GM19397 (cell line): ENCODE results near the gene ASPHD1.
"Not testable (repeated sequence)": the region's sequence is repeated elsewhere in the genome, so short reads cannot be mapped to it uniquely, and the experiment has no call there.

ENCODE experiments used
- ATAC-seq: cut with Tn5 transposase; IDR thresholded peaks from one replicate; pipeline ENCODE4 v1.9.1; 2021; ENCODE audit warnings: mild to moderate bottlenecking, moderate library complexity; ENCODE audit not compliant: unreplicated experiment

The ASPHD1 gene

GRCh38 chr16:29877266-29877961 lies 22.9 kb upstream of the ASPHD1 start:
- no peak for ATAC-seq

DNA sequence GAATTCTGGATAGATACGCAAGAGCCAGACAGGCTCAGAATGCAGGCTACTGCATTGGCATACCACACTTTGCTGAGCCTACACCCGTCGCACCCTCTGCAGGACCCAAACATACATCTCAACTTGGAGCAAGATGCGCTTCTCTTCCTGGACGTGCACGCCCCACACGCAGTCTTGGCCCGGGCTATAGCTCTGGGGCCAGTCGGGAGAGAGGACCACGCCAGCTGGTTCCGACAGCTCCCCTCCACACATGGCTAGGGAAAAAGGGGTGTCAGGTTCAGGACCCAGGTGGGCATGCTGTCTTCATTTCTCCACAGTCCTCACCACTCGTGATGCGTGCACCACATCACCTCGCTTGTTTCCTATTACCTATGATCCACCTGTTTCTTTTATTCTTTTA lies 22.1 kb upstream of the ASPHD1 start:
- ATAC-seq: no peak

DNA sequence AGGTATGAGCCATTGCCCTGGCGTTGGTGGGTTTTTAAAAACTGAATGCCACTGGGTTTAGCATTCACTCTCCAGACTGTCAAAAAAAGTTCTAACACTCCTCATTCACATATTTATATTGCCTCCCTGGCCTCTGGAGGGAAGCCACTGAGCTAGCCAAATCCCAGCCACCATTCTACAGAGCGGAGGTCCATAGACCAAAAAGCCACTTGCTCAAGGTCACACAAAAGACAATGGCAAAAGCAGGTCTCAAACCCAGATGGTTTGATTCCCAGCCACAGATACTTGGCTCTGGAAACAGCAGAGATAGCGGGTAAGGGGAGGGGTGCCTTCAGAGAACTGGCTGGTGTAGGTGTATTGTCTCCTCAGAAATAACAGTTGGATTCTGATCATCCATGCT lies 19.2 kb upstream of the ASPHD1 start:
- ATAC-seq: no peak

DNA sequence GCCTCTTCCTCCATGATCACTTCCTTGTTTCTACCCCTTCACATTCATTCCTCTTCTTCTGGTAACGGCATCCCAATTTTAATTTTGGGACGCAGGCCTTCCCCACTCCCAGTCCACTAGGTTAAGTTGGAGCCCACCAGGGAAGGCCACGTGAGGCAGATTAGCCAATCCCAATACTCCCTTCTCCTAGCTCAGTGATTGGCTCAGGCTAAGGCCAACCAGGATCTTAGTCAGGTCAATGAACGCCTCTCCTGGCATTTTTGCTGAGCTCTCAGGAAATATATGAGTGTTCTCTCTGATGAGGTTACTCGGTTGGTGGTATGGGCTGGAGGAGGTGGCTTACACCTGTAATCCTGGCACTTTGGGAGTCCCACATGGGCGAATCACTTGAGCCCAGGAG lies 16.3 kb upstream of the ASPHD1 start:
- no peak for ATAC-seq

DNA sequence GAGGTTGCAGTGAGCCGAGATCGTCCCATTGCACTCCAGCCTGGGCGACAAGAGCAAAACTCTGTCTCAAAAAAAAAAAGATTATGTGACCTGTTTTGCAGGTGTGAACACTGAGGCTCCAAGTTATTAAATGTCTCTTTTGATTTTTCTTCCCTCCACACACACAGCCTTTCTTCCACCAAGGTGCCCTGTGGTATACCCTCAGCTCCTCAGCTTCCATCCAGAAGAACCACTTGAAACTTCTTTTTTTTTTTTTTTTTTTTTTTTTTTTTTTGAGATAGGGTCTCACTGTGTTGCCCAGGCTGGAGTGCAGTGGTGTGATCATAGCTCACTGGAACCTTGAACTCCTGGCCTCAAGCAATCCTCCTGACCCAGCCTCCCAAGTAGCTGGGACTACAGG lies 10.9 kb upstream of the ASPHD1 start:
- ATAC-seq: not testable (repeated sequence)

DNA sequence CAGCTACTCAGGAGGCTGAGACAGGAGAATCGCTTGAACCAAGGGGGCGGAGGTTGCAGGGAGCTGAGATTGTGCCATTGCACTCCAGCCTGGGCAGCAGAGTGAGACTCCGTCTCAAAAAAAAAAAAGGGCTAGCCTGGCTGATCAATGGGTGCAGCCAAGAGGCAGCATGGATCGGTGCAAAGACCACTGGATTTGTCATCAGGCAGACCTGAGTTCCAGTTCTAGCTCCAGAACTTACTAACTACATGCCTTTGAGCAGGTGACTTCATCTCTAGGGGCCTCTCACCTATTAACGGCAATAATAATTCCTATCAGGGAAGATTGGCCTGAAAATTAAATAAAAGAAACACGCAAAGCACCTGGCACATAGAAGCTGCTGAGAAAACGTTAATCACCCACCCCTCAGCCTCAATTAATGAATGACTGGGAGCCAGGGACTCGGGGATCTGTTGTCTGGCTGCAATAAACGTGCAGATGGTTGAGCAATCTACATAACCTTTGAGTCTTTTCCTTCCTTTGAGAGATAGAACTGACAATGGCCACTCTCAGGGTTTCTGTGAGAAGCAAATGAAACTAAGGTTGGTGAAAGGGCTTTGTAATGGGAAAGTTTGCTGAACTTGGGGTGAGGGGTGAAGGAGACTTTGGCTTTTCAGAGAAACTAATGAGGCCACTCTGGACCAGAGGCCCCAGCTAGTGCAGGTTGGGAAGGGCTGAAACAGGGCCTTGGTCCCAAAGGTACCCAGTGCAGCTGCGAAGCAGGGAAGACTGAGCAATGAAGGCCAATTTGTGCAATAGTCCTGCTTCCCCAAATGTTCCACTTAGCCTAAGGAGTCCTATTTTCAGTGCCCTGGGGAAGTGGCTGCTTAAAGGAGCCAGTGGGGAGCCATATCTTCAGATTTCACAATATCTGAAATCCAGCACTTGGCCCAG lies 8.5 kb upstream of the ASPHD1 start:
- no peak for ATAC-seq

DNA sequence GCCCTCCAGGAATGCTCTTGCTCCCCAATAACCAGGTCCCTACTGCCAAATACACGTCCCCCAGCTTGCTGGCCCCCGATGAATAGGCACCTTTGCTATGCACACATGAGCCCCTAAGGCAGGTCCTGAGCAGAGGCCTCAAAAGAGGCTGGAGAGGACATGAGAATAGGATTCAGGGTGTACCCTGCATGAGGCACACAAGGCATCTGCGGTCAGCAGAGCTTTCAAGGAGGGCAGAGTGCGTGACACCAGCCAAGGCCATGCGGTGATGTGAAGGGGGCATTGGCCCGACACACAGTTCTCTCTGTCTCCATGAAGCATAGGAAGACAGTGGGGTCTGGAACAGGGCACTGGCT lies 7.9 kb upstream of the ASPHD1 start:
- no peak for ATAC-seq

GRCh38 chr16:29893553-29893952 lies 6.7 kb upstream of the ASPHD1 start:
- no peak for ATAC-seq

- ATAC-seq: no peak
Measured at GRCh38 chr16:29894352-29894751, 5.9 kb upstream of the ASPHD1 start.

- no peak for ATAC-seq
Measured at GRCh38 chr16:29896841-29897240, 3.4 kb upstream of the ASPHD1 start.

DNA sequence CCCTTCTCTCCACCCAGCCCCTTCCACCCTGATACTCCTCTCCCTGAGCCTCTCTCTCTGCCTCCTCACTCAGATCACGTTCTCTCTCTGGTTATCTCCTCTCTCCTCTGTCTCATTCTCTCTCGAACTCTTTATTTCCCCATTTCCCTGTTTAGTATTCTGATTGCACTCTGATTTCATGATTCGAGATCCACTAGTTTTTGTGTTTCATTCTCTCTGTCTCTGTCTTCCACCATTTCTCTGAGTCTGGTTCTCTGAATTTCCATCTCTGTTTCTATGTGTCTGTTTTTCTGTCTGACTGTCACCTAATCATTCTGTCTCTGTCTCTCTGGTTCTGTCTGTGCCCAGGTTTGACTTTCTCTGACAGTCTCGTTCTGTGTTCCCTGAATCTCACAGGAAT lies 3.0 kb upstream of the ASPHD1 start:
- ATAC-seq: no peak

DNA sequence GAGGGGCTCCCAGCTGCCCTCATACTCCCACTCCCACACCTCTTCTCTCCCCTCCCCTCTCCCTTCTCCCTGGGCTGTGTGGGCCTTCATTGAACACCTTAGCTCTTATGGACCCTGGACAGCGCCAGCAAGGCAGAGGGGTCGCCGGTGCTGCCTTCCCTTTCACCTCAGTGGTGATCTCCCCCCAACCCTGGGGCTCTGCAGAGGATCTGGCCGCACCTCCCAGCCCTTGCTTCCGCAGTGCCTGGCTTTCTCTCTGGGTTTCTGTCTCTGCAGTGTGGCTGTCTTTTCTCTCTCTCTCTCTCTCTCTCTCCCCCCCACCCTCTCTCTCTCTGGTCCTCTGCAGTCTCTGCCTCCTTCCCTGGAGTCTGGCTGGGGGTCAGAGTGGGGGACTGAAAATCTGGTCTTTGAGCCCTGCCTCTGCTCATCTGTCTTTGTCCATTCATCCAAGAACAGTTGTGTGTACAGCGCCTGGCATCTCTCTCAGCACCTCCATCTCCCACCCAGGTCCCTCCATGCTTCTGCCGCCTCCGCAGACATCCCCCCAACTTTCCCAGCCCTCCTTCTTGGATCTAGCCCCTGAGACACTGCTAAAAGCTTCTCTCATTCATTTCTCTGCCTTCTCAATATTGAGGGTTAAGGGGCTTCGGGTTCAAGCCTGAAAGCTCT lies 2.0 kb upstream of the ASPHD1 start:
- ATAC-seq: no peak

- ATAC-seq: no peak
Measured at GRCh38 chr16:29898804-29899515, 1.3 kb upstream of the ASPHD1 start.

DNA sequence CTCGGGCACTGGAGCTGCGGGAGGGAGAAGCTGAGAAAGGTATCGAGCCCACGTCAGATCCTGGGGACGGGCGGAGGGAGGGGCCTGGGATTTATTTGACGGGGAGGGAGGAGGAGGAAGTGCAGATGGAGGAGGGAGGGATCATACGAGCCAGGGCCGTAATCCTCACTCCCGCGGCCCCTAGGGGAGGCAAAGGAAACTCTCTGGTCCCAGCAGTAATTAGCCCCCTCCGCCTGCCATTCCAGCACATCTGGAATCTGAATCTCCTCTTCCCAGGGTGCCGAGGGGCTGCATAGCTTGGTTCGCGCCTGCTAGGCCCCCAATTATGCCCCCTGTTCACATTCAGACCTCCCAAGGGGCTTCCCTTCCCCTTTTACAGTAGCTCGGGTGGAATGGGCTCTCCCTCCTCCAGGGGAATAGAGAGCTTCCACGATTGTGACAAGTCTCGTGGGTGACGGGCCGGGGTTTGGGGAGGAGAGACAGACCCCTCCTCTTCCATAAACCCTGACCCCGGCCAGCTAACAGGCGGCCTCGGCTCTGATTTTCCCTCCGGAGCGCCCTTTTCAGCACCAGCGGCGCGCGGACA lies 679 bp upstream of the ASPHD1 start, which contains the start of gene SEZ6L2:
TSS of gene SEZ6L2 (minus strand) at position 35 of the 586 bp plus-strand sequence. CDS start 531 bp downstream, outside the sequence.
- no peak for ATAC-seq

DNA sequence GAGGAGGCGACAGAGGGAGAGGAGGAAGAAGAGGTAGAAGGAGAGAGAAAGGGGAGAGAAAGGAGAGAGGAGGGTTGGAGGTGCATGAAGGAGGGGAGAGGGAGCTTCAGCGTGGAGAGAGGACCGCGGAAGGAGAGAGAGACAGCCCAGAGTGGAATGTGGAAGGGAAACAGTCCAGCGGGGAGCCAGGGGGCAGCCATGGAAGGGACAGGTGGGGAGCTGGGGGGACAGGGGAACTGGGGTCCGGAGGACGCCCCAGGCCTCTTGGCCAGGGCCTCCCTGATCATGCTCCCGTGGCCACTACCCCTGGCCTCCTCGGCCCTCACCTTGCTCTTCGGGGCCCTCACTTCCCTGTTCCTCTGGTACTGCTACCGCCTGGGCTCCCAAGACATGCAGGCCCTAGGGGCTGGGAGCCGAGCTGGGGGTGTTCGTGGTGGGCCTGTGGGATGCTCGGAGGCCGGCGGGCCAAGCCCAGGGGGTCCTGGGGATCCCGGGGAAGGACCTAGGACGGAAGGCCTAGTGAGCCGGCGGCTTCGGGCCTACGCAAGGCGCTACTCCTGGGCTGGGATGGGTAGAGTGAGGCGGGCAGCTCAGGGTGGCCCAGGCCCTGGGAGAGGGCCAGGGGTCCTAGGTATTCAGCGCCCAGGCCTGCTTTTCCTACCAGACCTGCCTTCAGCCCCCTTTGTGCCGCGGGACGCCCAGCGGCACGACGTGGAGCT lies 759 bp downstream of the ASPHD1 start:
- ATAC-seq: no peak

DNA sequence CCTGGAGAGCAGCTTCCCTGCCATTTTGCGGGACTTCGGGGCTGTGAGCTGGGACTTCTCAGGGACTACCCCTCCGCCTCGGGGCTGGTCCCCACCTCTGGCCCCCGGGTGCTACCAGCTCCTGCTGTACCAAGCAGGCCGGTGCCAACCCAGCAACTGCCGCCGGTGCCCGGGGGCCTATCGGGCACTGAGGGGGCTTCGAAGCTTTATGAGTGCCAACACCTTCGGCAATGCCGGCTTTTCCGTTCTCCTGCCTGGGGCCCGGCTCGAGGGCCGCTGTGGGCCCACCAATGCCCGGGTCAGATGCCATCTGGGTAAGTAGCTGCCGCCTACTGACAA lies 1.3 kb downstream of the ASPHD1 start:
- ATAC-seq: no peak

- ATAC-seq: no peak
Measured at GRCh38 chr16:29903590-29903989, 3.3 kb downstream of the ASPHD1 start.

DNA sequence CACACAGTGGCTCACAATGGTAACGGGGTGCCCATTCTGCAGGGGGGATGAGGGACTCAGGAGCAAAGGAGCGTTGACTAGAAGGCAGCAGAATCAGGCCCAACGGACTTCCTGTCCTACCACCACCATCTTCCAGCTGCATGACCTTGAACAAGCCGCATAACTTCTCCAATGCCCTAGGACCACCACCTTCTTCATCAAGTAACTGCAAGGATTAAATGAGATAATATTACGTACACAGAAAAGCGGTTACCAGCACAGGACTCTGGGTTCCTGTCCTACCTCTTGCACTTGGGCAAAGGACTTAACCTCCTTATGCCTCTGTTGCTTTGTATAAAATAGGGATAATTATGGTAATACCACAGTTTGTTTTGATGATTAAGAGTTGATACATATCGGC lies 4.7 kb downstream of the ASPHD1 start:
- ATAC-seq: no peak

GRCh38 chr16:29905668-29906067 lies 5.4 kb downstream of the ASPHD1 start:
- no peak for ATAC-seq
